AG20443 (cell line): ENCODE measurements around the gene PRKCE.
"Not testable (repeated sequence)": the region's sequence is repeated elsewhere in the genome, so short reads cannot be mapped to it uniquely, and the experiment has no call there.

ENCODE experiments used
- DNase-seq: peaks from one replicate; pipeline ENCODE4 v3.0.0; 2012; ENCODE audit warnings: low spot score, mixed read lengths

The PRKCE gene

GRCh38 chr2:45889620-45890370 is 238.3 kb downstream of the PRKCE start:
- no peak for DNase-seq

- DNase-seq: not testable (repeated sequence)
These were observed 238.8 kb downstream of the PRKCE start for GRCh38 chr2:45890371-45890646.

- no peak for DNase-seq
These were observed 239.3 kb downstream of the PRKCE start for GRCh38 chr2:45890819-45891218.

- DNase-seq: no peak
These were observed 240.4 kb downstream of the PRKCE start for GRCh38 chr2:45891719-45892424.

GRCh38 chr2:45892425-45892745 is 240.9 kb downstream of the PRKCE start:
- no peak for DNase-seq

- DNase-seq: peak; percentile 27
These were observed 241.3 kb downstream of the PRKCE start for GRCh38 chr2:45892757-45893156.

GRCh38 chr2:45894211-45894610 is 242.7 kb downstream of the PRKCE start:
- no peak for DNase-seq

- peak; percentile 82 for DNase-seq
These were observed 243.9 kb downstream of the PRKCE start for GRCh38 chr2:45895241-45895861.

- DNase-seq: peak; percentile 45
These were observed 244.8 kb downstream of the PRKCE start for GRCh38 chr2:45896311-45896710.

- no peak for DNase-seq
These were observed 246.4 kb downstream of the PRKCE start for GRCh38 chr2:45897842-45898241.

- DNase-seq: no peak
These were observed 247.3 kb downstream of the PRKCE start for GRCh38 chr2:45898819-45899218.

GRCh38 chr2:45899926-45900325 is 248.5 kb downstream of the PRKCE start:
- no peak for DNase-seq

- no peak for DNase-seq
These were observed 250.1 kb downstream of the PRKCE start for GRCh38 chr2:45901468-45902032.

- no peak for DNase-seq
These were observed 250.9 kb downstream of the PRKCE start for GRCh38 chr2:45902380-45902779.

- no peak for DNase-seq
These were observed 251.4 kb downstream of the PRKCE start for GRCh38 chr2:45902781-45903375.

- DNase-seq: peak; percentile 70
These were observed 252.9 kb downstream of the PRKCE start for GRCh38 chr2:45904267-45904945.

GRCh38 chr2:45904946-45905631 is 253.6 kb downstream of the PRKCE start:
- DNase-seq: peak; percentile 23

- no peak for DNase-seq
These were observed 254.1 kb downstream of the PRKCE start for GRCh38 chr2:45905632-45905958.

GRCh38 chr2:45907592-45907991 is 256.1 kb downstream of the PRKCE start:
- DNase-seq: no peak

GRCh38 chr2:45908316-45909170 is 257.1 kb downstream of the PRKCE start:
- DNase-seq: no peak

GRCh38 chr2:45909171-45909565 is 257.7 kb downstream of the PRKCE start:
- DNase-seq: no peak
